ENCODE measurements around the gene PSMB3. TPM values are rescaled to one million over a fixed set of nuclear protein-coding genes. Genes with fewer than 3 reads are reported as not detected.

PSMB3 gene
- total RNA-seq, 4 donors from 2014 or later, result 128 to 177 (median 145) TPM

- H3K4me1 ChIP-seq, result peaks cover 48 to 86% (median 52%) of the 10 kb centered on the region in 3 donors
- intact Hi-C loops (cut with DNase I), result no loop called here
These were observed 3.1 kb upstream of the PSMB3 start for GRCh38 chr17:38749223-38750043.

GRCh38 chr17:38750044-38750311 lies 2.6 kb upstream of the PSMB3 start:
- Histone ChIP-seq H3K36me3 (peaks cover 0 to 12% (median 0%) of the 10 kb centered on the region in 3 donors), H3K4me3 (peak overlapping the region; percentile 50 to 88 (median 86)), H3K27ac (peak overlapping the region; percentile 74 to 94 (median 88)), H3K27me3 (peaks cover 0 to 20% (median 0%) of the 10 kb centered on the region in 4 donors), H3K9me3 (no peaks in the 10 kb centered on the region), H3K4me1 (peaks cover 48 to 91% (median 52%) of the 10 kb centered on the region in 3 donors)
- TF ChIP-seq CTCF (IDR thresholded peaks at IDR 0.05), result no peak
- no peak for TF ChIP-seq POLR2A (IDR thresholded peaks at IDR 0.05)
- DNase-seq, result no peak
- no CpG with 5 or more reads among the region's 12 CpGs for WGBS, 2 donors
- intact Hi-C loops (cut with DNase I), result no loop called here

More at GRCh38 chr17:38749223-38750043, 3.1 kb upstream of the PSMB3 start:
- DNase-seq, result no peak
- H3K36me3 ChIP-seq, result peaks cover 0 to 6% (median 0%) of the 10 kb centered on the region in 3 donors
- peak in 2 of 4 donors; percentile 63 to 66 for TF ChIP-seq POLR2A (IDR thresholded peaks at IDR 0.05)
- TF ChIP-seq CTCF (IDR thresholded peaks at IDR 0.05), result no peak
- 0% methylated on average over 4 to 14 of the region's 79 CpGs for WGBS, 2 donors
- peaks cover 0 to 20% (median 0%) of the 10 kb centered on the region in 4 donors for H3K27me3 ChIP-seq
- peak overlapping the region; percentile 50 to 88 (median 86) for H3K4me3 ChIP-seq
- H3K27ac ChIP-seq, result peak overlapping the region; percentile 74 to 94 (median 88)
- H3K9me3 ChIP-seq, result no peaks in the 10 kb centered on the region

GRCh38 chr17:38750312-38751121 lies 2.0 kb upstream of the PSMB3 start:
- Histone ChIP-seq H3K36me3 (peaks cover 0 to 16% (median 0%) of the 10 kb centered on the region in 3 donors), H3K4me3 (peak overlapping the region; percentile 69 to 99 (median 87)), H3K27ac (peak overlapping the region; percentile 74 to 94 (median 92)), H3K4me1 (peaks cover 48 to 87% (median 52%) of the 10 kb centered on the region in 3 donors), H3K9me3 (no peaks in the 10 kb centered on the region), H3K27me3 (peaks cover 0 to 20% (median 0%) of the 10 kb centered on the region in 4 donors)
- TF ChIP-seq CTCF (IDR thresholded peaks at IDR 0.05) (no peak), POLR2A (IDR thresholded peaks at IDR 0.05) (no peak)
- no peak for DNase-seq
- intact Hi-C loops (cut with DNase I), result no loop called here
- 27 to 41% methylated on average over 16 to 25 of the region's 28 CpGs for whole genome bisulfite sequencing, 2 donors

GRCh38 chr17:38751144-38751807 lies 1.3 kb upstream of the PSMB3 start:
- TF ChIP-seq CTCF (IDR thresholded peaks at IDR 0.05), result no peak
- TF ChIP-seq POLR2A (IDR thresholded peaks at IDR 0.05), result no peak
- peaks cover 0 to 24% (median 6%) of the 10 kb centered on the region in 3 donors for H3K36me3 ChIP-seq
- intact Hi-C loops (cut with DNase I), result no loop called here
- WGBS, 2 donors, result 2 to 5% methylated on average over 9 to 10 of the region's 10 CpGs
- H3K4me3 ChIP-seq, result peak overlapping the region; percentile 69 to 99 (median 87)
- peaks cover 0 to 20% (median 0%) of the 10 kb centered on the region in 4 donors for H3K27me3 ChIP-seq
- H3K27ac ChIP-seq, result peak overlapping the region; percentile 80 to 94 (median 94)
- DNase-seq, result no peak
- H3K9me3 ChIP-seq, result no peaks in the 10 kb centered on the region
- peaks cover 41 to 80% (median 52%) of the 10 kb centered on the region in 3 donors for H3K4me1 ChIP-seq

Measured in esophagus squamous epithelium (tissue), 5 donors.